ENCODE data around the gene TBCK. TPM values are rescaled to one million over a fixed set of nuclear protein-coding genes. Genes with fewer than 3 reads are reported as not detected.

The TBCK gene
- total and polyA plus RNA-seq, 2 of the 13 experiments (the other 11 are each of a cell fraction or from before 2014, with no cell fraction given), result 51.0 to 62.4 TPM

DNA sequence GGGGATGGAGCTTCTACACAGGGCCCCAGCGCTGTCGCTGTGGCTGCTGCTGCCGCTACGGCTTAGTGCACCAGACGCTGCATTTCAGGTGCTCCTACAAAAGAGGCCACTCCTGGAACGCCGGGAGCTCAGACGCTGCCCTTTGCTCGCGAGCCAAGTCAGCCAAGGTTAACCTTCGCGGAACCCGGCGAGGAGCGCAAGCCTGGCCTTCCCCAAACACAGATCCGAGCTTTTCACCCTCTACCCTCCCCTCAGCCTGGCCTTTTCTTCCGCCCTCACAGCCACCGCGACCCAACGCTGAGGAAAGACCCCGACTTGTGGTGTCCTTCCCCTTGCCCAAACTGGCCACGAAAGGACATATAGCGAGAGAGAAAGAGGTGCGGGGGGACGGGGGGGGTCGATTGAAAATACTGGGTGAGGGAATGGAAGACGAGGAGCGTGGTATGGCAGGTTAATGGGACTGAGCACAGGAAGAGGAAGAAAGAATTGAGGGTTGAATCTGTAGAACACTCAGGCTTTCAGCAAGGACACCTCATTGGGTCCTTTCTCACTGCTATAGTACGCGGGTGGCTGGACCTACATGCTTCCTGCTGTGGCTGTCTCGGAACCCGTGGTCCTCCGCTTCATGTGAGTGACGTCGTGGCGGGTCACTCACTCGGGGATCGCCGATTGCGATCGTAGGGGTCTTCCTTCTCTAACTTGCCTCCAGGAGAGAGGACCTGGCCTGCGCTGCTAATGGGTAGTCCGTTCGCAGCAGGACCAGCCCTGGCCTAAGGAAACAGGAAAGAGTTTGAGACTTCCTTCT, at the start of gene TBCK, which contains the start of gene AIMP1 (continued):
- 0 out of 2 replicates have a peak, but pooled peaks have one; percentile 20 for TF ChIP-seq TRAFD1 (CRISPR knock-in tag; IDR thresholded peaks at IDR 0.05; ENCODE audit: borderline replicate concordance)
- no peak for TF ChIP-seq ZNF597 (CRISPR knock-in tag; IDR thresholded peaks at IDR 0.05)
- TF ChIP-seq, protein P1, sequence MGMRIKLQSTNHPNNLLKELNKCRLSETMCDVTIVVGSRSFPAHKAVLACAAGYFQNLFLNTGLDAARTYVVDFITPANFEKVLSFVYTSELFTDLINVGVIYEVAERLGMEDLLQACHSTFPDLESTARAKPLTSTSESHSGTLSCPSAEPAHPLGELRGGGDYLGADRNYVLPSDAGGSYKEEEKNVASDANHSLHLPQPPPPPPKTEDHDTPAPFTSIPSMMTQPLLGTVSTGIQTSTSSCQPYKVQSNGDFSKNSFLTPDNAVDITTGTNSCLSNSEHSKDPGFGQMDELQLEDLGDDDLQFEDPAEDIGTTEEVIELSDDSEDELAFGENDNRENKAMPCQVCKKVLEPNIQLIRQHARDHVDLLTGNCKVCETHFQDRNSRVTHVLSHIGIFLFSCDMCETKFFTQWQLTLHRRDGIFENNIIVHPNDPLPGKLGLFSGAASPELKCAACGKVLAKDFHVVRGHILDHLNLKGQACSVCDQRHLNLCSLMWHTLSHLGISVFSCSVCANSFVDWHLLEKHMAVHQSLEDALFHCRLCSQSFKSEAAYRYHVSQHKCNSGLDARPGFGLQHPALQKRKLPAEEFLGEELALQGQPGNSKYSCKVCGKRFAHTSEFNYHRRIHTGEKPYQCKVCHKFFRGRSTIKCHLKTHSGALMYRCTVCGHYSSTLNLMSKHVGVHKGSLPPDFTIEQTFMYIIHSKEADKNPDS (CRISPR knock-in tag; IDR thresholded peaks at IDR 0.05), result no peak
- TF ChIP-seq, protein P2, sequence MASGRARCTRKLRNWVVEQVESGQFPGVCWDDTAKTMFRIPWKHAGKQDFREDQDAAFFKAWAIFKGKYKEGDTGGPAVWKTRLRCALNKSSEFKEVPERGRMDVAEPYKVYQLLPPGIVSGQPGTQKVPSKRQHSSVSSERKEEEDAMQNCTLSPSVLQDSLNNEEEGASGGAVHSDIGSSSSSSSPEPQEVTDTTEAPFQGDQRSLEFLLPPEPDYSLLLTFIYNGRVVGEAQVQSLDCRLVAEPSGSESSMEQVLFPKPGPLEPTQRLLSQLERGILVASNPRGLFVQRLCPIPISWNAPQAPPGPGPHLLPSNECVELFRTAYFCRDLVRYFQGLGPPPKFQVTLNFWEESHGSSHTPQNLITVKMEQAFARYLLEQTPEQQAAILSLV (CRISPR knock-in tag; IDR thresholded peaks at IDR 0.05; ENCODE audit: borderline replicate concordance), result peak; percentile 24; the same call in 1 of the 2 replicates
- TF ChIP-seq RARG (CRISPR knock-in tag; IDR thresholded peaks at IDR 0.05; ENCODE audit: low read depth), result no peak
- no peak; the same call in 1 of the 2 replicates for TF ChIP-seq ZNF761 (CRISPR knock-in tag; conservative IDR thresholded peaks at IDR 0.05)
- TF ChIP-seq ZFAT (CRISPR knock-in tag; conservative IDR thresholded peaks at IDR 0.05), result no peak
- no peak for TF ChIP-seq ZNF564 (CRISPR knock-in tag; IDR thresholded peaks at IDR 0.05)
- peak; percentile 42 for TF ChIP-seq GATAD2A (CRISPR knock-in tag; IDR thresholded peaks at IDR 0.05)
- TF ChIP-seq ZSCAN22 (CRISPR knock-in tag; IDR thresholded peaks at IDR 0.05), result no peak
- TF ChIP-seq PITX1 (CRISPR knock-in tag; IDR thresholded peaks at IDR 0.05), result no peak
- TF ChIP-seq CREB1 (IDR thresholded peaks at IDR 0.05), result peak; percentile 92
- TF ChIP-seq CREB1 (CRISPR knock-in tag; IDR thresholded peaks at IDR 0.05), result peak; percentile 96
- TF ChIP-seq ZNF331 (CRISPR knock-in tag; IDR thresholded peaks at IDR 0.05), result no peak
- TF ChIP-seq ATAD3A (CRISPR knock-in tag; IDR thresholded peaks at IDR 0.05), result no peak
- TF ChIP-seq ATF7-NPFF (CRISPR knock-in tag; IDR thresholded peaks at IDR 0.05; ENCODE audit: low read depth), result peak; percentile 35; the same call in 1 of the 2 replicates
- TF ChIP-seq ZNF7 (CRISPR knock-in tag; IDR thresholded peaks at IDR 0.05), result no peak
- TF ChIP-seq SALL2 (CRISPR knock-in tag; IDR thresholded peaks at IDR 0.05), result no peak; the same call in 1 of the 2 replicates
- TF ChIP-seq JUND (CRISPR knock-in tag; IDR thresholded peaks at IDR 0.05), result 0 out of 2 replicates have a peak, but pooled peaks have one; percentile 67
- TF ChIP-seq ZNF354B (CRISPR knock-in tag; IDR thresholded peaks at IDR 0.05), result no peak
- TF ChIP-seq KLF6 (CRISPR knock-in tag; IDR thresholded peaks at IDR 0.05), result no peak; the same call in 1 of the 2 replicates
- peak; percentile 9; the same call in 1 of the 2 replicates for TF ChIP-seq IRF2 (CRISPR knock-in tag; IDR thresholded peaks at IDR 0.05)
- TF ChIP-seq, protein P3, sequence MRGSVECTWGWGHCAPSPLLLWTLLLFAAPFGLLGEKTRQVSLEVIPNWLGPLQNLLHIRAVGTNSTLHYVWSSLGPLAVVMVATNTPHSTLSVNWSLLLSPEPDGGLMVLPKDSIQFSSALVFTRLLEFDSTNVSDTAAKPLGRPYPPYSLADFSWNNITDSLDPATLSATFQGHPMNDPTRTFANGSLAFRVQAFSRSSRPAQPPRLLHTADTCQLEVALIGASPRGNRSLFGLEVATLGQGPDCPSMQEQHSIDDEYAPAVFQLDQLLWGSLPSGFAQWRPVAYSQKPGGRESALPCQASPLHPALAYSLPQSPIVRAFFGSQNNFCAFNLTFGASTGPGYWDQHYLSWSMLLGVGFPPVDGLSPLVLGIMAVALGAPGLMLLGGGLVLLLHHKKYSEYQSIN (CRISPR knock-in tag; IDR thresholded peaks at IDR 0.05; ENCODE audit: borderline replicate concordance), result no peak
- TF ChIP-seq MTA3 (CRISPR knock-in tag; IDR thresholded peaks at IDR 0.05), result no peak
